Thoracic aorta (tissue), 2 donors: Measurements from ENCODE around the gene LONRF2. TPM values are rescaled to one million over a fixed set of nuclear protein-coding genes. Genes with fewer than 3 reads are reported as not detected.

Experiments
- ATAC-seq: fragments of 150-250 bp; one replicate; pipeline ENCODE4 v1.8.0; 2017; ENCODE audit warnings: low read depth; ENCODE audit not compliant: insufficient number of reproducible peaks, low FRiP score
- DNase-seq: peaks from one replicate; pipeline ENCODE4 v3.0.0-alpha.2; 2020; ENCODE audit warnings: low spot score
- H3K27ac ChIP-seq, 2 donors: fragments of 200-600 bp; sonication (generic); 1 replicate in 1 of 2; 2 replicates in 1 of 2; pipeline ENCODE4 v1.5.1; 2016; ENCODE audit warnings: mild to moderate bottlenecking in 2 of 2, moderate library complexity in 2 of 2
- H3K27me3 ChIP-seq: fragments of 200-600 bp; sonication (generic); replicated peaks from 2 replicates; pipeline ENCODE4 v1.6.0; 2016; ENCODE audit warnings: mild to moderate bottlenecking; ENCODE audit not compliant: insufficient read depth
- H3K36me3 ChIP-seq: fragments of 200-600 bp; sonication (generic); one replicate; pipeline ENCODE4 v1.5.1; 2016
- H3K4me1 ChIP-seq, 2 donors: fragments of 200-600 bp; sonication (generic); 1 replicate in 1 of 2; 2 replicates in 1 of 2; pipeline versions ENCODE4 v1.5.1 to v1.6.0; 2016; ENCODE audit warnings: low read depth in 2 of 2, mild to moderate bottlenecking in 1 of 2; ENCODE audit not compliant: control insufficient read depth in 1 of 2
- H3K4me3 ChIP-seq: fragments of 200-600 bp; sonication (generic); 2 replicates; pipeline ENCODE4 v1.5.1; 2016; ENCODE audit warnings: mild to moderate bottlenecking
- H3K9me3 ChIP-seq: fragments of 200-600 bp; sonication (generic); 2 replicates; pipeline ENCODE4 v1.5.1; 2016
- total RNA-seq, 2 donors: library from RNA; depleted of rRNA; stranded (reverse); fragments of >200 nt; gene quantifications; one replicate each; pipeline versions ENCODE4 v1.1.0 to v1.2.3, GENCODE V29; 2016
- TF ChIP-seq, protein P1 (sequence below): fragments of 200-600 bp; sonication (generic); IDR thresholded peaks from one replicate; pipeline ENCODE4 v1.5.1; 2019; ENCODE audit warnings: antibody characterized with exemption

Gene LONRF2
- total RNA-seq, 2 donors from 2014 or later = 7.0 to 17.4 TPM

DNA sequence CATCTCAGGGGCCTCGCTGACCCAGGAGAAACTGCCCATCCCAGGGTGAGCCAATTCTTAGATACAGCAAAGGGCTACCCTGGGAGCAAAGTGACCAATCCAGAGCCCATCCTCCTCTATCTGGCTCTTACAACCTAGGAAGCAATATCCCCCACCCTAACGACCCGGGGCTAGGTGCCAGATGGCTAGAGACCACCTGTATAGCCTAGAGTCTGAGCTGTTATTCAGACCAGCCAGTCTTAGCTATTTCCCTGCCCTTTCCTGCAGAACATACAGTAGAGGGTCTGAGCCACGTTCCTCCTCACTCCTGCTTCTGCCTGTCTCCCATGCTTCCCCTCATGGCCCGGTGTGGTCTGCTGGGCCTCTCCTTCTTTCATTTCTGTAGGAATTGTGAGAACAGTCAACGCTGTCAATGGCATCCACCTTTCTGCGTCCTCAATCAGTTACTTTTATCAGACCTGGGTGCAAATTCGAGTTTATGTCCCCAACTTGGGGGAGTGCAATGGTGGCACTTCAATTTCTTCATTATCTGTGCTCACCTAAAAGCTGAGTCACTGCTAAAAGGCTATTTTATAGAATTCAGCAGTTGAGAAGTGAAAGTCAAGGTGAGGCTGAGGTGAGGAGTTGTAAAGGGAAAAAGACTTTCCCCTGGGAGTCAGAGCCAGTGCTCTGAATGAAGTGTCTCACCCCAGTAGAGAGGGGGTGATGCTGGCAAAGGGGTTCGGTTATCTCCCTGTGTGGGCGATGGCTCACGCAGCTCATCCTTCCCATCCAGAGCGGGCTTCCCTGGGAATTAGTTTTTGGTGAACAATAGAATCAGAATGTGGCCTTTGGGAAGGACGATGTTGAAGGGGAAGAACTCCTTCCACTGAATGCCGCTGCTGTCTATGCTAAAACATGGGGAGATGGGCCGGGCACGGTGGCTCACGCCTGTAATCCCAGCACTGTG lies 42.4 kb downstream of the LONRF2 start:
- Histone ChIP-seq H3K36me3 (no peaks in the 10 kb centered on the region), H3K27me3 (no peaks in the 10 kb centered on the region), H3K4me3 (no peak overlapping the region), H3K4me1 (peaks cover 3 to 10% of the 10 kb centered on the region in 2 donors), H3K27ac (no peak overlapping the region), H3K9me3 (no peaks in the 10 kb centered on the region)
- DNase-seq (no peak), ATAC-seq (no peak)
- TF ChIP-seq, protein P1, sequence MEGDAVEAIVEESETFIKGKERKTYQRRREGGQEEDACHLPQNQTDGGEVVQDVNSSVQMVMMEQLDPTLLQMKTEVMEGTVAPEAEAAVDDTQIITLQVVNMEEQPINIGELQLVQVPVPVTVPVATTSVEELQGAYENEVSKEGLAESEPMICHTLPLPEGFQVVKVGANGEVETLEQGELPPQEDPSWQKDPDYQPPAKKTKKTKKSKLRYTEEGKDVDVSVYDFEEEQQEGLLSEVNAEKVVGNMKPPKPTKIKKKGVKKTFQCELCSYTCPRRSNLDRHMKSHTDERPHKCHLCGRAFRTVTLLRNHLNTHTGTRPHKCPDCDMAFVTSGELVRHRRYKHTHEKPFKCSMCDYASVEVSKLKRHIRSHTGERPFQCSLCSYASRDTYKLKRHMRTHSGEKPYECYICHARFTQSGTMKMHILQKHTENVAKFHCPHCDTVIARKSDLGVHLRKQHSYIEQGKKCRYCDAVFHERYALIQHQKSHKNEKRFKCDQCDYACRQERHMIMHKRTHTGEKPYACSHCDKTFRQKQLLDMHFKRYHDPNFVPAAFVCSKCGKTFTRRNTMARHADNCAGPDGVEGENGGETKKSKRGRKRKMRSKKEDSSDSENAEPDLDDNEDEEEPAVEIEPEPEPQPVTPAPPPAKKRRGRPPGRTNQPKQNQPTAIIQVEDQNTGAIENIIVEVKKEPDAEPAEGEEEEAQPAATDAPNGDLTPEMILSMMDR = no peak

DNA sequence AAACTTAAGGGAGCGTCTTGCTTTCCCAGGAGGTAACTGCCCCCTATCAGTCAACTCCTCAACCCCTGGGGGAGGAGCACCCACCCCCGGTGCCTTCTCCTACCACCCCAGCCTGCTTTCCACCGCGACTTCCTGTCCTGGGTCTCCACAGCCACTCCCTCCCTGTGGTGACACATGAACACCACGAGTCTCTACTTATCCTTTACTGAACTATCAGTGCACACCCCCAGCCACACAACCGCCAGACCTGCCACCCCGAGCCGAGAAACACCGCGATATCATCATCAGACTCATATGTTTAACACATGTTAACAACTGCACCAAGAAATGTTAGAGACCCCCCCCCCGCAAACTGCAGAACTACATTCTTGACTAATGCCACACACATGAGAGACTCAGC lies 43.3 kb downstream of the LONRF2 start:
- TF ChIP-seq, protein P1 = no peak
- no peak overlapping the region for H3K27ac ChIP-seq
- H3K4me1 ChIP-seq = peaks cover 4 to 10% of the 10 kb centered on the region in 2 donors
- H3K9me3 ChIP-seq = no peaks in the 10 kb centered on the region
- no peak for DNase-seq
- ATAC-seq = no peak
- no peaks in the 10 kb centered on the region for H3K36me3 ChIP-seq
- no peaks in the 10 kb centered on the region for H3K27me3 ChIP-seq
- H3K4me3 ChIP-seq = no peak overlapping the region

DNA sequence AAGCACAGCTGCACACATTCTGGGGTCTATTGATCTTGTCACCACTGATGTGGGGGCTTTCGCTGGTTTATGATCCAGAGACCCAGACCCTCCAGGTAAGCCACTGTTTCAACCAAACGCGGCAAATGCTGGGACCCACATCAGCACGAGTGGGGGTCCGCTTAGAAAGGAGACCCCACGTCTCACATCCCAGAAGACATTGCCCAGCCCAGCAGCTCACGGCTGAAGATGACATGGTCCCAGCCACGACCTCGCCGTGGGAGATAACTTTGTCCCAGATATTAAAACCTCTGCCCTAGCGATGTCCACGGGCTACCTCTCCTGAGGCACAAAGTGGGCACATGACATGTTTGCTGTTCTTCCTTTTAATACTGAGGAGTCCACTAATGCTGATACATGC lies 43.8 kb downstream of the LONRF2 start:
- no peak overlapping the region for H3K4me3 ChIP-seq
- H3K9me3 ChIP-seq = no peaks in the 10 kb centered on the region
- TF ChIP-seq, protein P1 = no peak
- DNase-seq = no peak
- no peaks in the 10 kb centered on the region for H3K36me3 ChIP-seq
- peaks cover 4 to 13% of the 10 kb centered on the region in 2 donors for H3K4me1 ChIP-seq
- H3K27ac ChIP-seq = no peak overlapping the region
- H3K27me3 ChIP-seq = no peaks in the 10 kb centered on the region
- no peak for ATAC-seq

DNA sequence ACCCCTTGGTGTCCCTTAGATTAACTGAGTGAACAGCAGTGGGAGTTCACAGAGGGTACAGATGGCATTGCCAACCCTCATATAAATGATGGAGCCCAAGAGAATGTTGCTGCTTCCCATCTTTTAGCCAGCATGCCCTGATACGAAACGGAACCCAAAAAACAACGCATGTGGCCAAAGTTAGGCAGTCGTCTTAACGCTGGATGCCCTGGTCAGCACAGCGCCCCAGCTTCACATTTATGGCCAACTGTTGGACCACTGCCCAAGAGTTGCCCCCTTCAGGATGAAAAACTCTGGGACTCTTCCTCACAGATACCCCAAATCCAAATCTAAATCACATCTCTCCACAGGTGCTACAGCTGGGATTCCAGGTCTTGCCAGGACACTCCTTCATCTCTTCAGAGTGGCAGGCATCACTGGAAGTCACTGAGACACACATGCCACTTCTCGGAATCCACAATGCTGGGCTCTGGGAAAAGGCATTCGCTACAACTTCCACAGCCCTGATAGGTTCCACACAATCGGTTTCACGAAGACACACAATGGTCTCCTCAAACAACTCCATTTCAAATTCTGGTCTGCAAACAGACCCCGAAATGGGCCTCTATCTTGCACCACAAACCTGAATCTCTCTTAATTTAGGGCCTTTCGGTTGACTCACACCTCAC lies 44.6 kb downstream of the LONRF2 start:
- TF ChIP-seq, protein P1 = no peak
- H3K27ac ChIP-seq = no peak overlapping the region
- DNase-seq = no peak
- no peaks in the 10 kb centered on the region for H3K9me3 ChIP-seq
- H3K27me3 ChIP-seq = no peaks in the 10 kb centered on the region
- no peak overlapping the region for H3K4me3 ChIP-seq
- no peak for ATAC-seq
- peaks cover 4 to 21% of the 10 kb centered on the region in 2 donors for H3K4me1 ChIP-seq
- H3K36me3 ChIP-seq = no peaks in the 10 kb centered on the region

DNA sequence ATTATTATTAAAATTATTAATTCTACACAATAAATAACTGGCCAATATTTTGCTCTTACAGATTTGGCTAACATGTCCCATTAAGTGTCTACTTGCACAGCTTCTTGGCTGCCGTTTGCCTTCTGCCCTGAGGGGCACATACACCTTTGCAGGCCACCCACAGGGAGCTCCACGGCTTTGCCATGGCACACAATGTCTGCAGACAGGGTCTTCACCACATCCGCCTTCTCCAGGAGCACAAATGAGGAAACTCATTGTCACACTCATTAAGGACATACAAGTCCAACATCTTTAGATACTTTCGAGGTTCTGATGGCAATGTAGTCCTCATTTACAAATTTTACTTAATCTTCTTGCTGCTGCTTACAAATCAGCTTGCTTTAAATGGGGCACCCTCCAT lies 45.6 kb downstream of the LONRF2 start:
- no peak for DNase-seq
- no peaks in the 10 kb centered on the region for H3K27me3 ChIP-seq
- no peak overlapping the region for H3K4me3 ChIP-seq
- no peaks in the 10 kb centered on the region for H3K36me3 ChIP-seq
- peaks cover 4 to 23% of the 10 kb centered on the region in 2 donors for H3K4me1 ChIP-seq
- no peak overlapping the region for H3K27ac ChIP-seq
- no peak for ATAC-seq
- TF ChIP-seq, protein P1 = no peak
- no peaks in the 10 kb centered on the region for H3K9me3 ChIP-seq
